ENCODE measurements around the gene COL5A2. TPM values are rescaled to one million over a fixed set of nuclear protein-coding genes. Genes with fewer than 3 reads are reported as not detected.

COL5A2 gene
- total RNA-seq, 4 donors from 2014 or later = 7.7 to 29.5 (median 16.9) TPM

DNA sequence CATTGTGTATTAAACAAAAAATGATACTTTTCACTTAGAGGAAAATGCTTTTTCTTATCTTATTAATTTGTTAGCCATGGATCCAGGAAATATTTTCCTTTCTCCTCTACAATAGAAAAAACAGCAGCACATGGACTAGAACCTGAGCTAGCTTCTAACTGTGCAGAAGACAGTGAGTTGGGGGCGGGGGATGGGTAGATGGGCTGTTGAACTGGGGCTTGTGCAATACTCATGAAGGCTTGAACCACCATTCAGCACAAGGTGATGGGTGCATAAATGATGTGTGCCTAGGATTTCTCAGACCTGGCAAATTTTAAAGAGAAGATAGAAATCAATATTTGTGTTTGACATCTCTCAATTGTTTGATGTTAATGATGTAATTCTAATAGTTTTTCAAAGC, 42.0 kb downstream of the COL5A2 start:
- DNase-seq (ENCODE audit: low spot score in 2 of 2) = no peak
- 94 to 97% methylated on average over 1 of the region's 1 CpG for WGBS, 2 donors
- no peak overlapping the region for H3K4me3 ChIP-seq (ENCODE audit: low read depth, poor library complexity, severe bottlenecking)
- intact Hi-C loops (cut with DNase I; ENCODE audit: low total_unique reads) = no loop called here
- TF ChIP-seq POLR2A (IDR thresholded peaks at IDR 0.05) (no peak), CTCF (IDR thresholded peaks at IDR 0.05) (no peak)

DNA sequence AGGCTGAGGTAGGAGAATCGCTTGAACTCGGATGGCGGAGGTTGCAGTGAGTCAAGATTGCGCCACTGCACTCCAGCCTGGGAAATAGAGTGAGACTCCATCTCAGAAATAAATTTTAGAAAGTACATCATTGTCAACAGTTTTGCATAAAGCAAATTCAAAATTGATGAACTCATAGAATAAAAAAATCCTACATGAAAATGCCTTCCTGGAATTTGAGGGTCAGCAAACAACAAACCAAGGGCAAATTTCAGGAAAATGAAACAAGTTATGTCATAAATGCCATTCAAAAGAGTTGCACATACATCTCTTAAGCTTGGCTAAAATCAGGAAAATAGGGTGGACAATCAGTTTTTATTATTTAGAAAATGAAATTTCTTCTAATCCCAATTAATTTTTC, 45.1 kb downstream of the COL5A2 start:
- no peak for TF ChIP-seq CTCF (IDR thresholded peaks at IDR 0.05)
- no peak for TF ChIP-seq POLR2A (IDR thresholded peaks at IDR 0.05)

DNA sequence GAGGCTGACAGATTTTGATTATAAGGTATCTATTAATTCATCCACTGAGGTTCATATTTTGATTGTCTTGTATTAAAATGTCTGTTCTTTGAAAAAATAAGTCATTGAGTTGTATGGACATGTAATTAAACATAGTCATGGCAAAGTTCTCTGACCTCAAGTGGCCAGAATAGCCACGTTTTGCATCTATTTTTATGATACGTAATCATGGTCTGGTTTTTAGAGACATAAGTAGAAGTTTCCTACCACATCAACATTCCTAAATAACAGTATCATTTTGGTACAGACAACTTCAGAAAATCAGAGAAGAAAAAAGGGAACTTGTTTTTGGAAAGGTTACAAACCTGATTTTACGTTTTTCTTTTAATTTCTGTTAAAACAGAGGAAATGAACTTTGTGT, 47.6 kb downstream of the COL5A2 start:
- intact Hi-C loops (cut with DNase I; ENCODE audit: low total_unique reads) = no loop called here
- no peak overlapping the region for H3K4me3 ChIP-seq (ENCODE audit: low read depth, poor library complexity, severe bottlenecking)
- no peak for DNase-seq (ENCODE audit: low spot score in 2 of 2)
- 70 to 76% methylated on average over 3 of the region's 3 CpGs for WGBS, 2 donors
- TF ChIP-seq POLR2A (IDR thresholded peaks at IDR 0.05) = no peak
- TF ChIP-seq CTCF (IDR thresholded peaks at IDR 0.05) = no peak

More for the DNA sequence above, 45.1 kb downstream of the COL5A2 start:
- intact Hi-C loops (cut with DNase I; ENCODE audit: low total_unique reads) = no loop called here
- 46 to 49% methylated on average over 4 of the region's 4 CpGs for WGBS, 2 donors
- H3K4me3 ChIP-seq (ENCODE audit: low read depth, poor library complexity, severe bottlenecking) = no peak overlapping the region
- DNase-seq (ENCODE audit: low spot score in 2 of 2) = no peak

DNA sequence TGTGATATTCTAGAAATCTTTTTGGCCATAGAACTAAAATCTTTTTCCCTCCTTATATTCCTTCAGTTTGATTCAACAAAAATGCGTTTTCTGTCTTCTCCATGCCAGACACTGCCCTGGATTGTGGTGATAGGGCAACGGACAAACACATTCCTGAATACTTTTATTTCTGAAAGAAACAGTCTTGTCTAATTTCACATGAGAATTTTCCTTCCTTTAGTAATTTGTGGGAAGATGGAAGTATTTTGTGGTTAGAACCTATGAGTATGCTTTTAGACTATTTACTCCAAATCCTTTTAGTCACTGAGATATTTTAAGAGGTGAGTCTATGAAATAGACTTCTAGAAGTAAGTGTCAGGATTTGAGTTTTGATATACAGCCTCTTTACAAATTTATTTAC, 49.6 kb downstream of the COL5A2 start:
- no peak for DNase-seq (ENCODE audit: low spot score in 2 of 2)
- H3K4me3 ChIP-seq (ENCODE audit: low read depth, poor library complexity, severe bottlenecking) = no peak overlapping the region
- intact Hi-C loops (cut with DNase I; ENCODE audit: low total_unique reads) = no loop called here
- TF ChIP-seq CTCF (IDR thresholded peaks at IDR 0.05) = no peak
- TF ChIP-seq POLR2A (IDR thresholded peaks at IDR 0.05) = no peak
- WGBS, 2 donors = 56% methylated on average over 2 of the region's 2 CpGs

DNA sequence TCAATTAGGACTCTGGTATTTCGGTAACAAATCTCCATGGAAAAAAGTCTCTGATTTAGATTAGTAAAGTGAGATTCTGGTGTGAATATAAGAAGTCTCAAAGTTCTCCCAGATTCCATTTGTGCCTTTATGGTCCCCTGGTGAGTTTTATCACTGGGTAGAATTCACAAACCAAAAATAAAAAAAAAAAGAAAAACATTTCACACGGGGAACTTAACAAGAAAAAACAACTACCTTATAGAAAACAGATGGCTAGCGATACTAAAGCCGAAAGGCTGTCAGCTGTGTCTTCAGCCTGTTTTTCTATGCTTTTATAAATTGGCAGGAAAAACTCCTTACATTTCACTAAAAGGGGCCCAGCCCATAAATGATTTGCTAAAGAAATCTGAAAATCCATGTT, 50.6 kb downstream of the COL5A2 start:
- TF ChIP-seq POLR2A (IDR thresholded peaks at IDR 0.05) = no peak
- WGBS, 2 donors = 51 to 66% methylated on average over 4 of the region's 4 CpGs
- DNase-seq (ENCODE audit: low spot score in 2 of 2) = no peak
- intact Hi-C loops (cut with DNase I; ENCODE audit: low total_unique reads) = no loop called here
- no peak overlapping the region for H3K4me3 ChIP-seq (ENCODE audit: low read depth, poor library complexity, severe bottlenecking)

- intact Hi-C loops (cut with DNase I; ENCODE audit: low total_unique reads) = no loop called here
- no peak for TF ChIP-seq POLR2A (IDR thresholded peaks at IDR 0.05)
- DNase-seq (ENCODE audit: low spot score in 2 of 2) = no peak
- H3K4me3 ChIP-seq (ENCODE audit: low read depth, poor library complexity, severe bottlenecking) = no peak overlapping the region
- 59 to 67% methylated on average over 1 of the region's 1 CpG for WGBS, 2 donors
Observed at GRCh38 chr2:189127756-189128155, 51.8 kb downstream of the COL5A2 start.

- no peak for DNase-seq (ENCODE audit: low spot score in 2 of 2)
- TF ChIP-seq POLR2A (IDR thresholded peaks at IDR 0.05) (no peak), CTCF (IDR thresholded peaks at IDR 0.05) (no peak)
- intact Hi-C loops (cut with DNase I; ENCODE audit: low total_unique reads) = no loop called here
- no peak overlapping the region for H3K4me3 ChIP-seq (ENCODE audit: low read depth, poor library complexity, severe bottlenecking)
Observed at GRCh38 chr2:189125195-189125594, 54.4 kb downstream of the COL5A2 start.

All from lower leg skin (tissue), 4 donors.